Esophagus muscularis mucosa (tissue), 3 donors: ENCODE data around the gene TRIM3.

Experiments
- CTCF ChIP-seq, 3 experiments: fragments of 200-600 bp in 2 of 3; fragments of 450-650 bp in 1 of 3; sonication (generic) in 2 of 3; IDR thresholded peaks; one replicate each; pipeline ENCODE4 v1.5.1; 2017 to 2019; ENCODE audit warnings: antibody characterized with exemption in 3 of 3, mild to moderate bottlenecking in 2 of 3, moderate library complexity in 1 of 3
- POLR2A ChIP-seq: fragments of 450-650 bp; IDR thresholded peaks from one replicate; pipeline ENCODE4 v1.6.1; 2017; ENCODE audit warnings: antibody characterized with exemption, moderate library complexity, mild to moderate bottlenecking, low read depth
- POLR2AphosphoS5 ChIP-seq, 2 donors: sonication (generic); formaldehyde crosslinking; IDR thresholded peaks; one replicate each; pipeline ENCODE4 v1.6.1; 2017; ENCODE audit warnings: antibody characterized with exemption in 2 of 2

- TF ChIP-seq CTCF (IDR thresholded peaks at IDR 0.05) (no peak), POLR2AphosphoS5 (IDR thresholded peaks at IDR 0.05) (no peak), POLR2A (no peak)
These were observed 12.5 kb upstream of the TRIM3 start for GRCh38 chr11:6486256-6486655.
